K562 treated with DMSO at 1 percent for 12 hours (cell line): ENCODE results near the gene ZNF528. TPM values are rescaled to one million over a fixed set of nuclear protein-coding genes. Genes with fewer than 3 reads are reported as not detected.

Experiments used
- total RNA-seq: library from RNA; unstranded; fragments of 300-600 nt; gene quantifications from 2 replicates; pipeline ENCODE4 v1.2.3, GENCODE V29; 2022; ENCODE audit not compliant: insufficient read depth

ZNF528 gene
- 1.3 and 3.0 TPM in 2 replicates for total RNA-seq

DNA sequence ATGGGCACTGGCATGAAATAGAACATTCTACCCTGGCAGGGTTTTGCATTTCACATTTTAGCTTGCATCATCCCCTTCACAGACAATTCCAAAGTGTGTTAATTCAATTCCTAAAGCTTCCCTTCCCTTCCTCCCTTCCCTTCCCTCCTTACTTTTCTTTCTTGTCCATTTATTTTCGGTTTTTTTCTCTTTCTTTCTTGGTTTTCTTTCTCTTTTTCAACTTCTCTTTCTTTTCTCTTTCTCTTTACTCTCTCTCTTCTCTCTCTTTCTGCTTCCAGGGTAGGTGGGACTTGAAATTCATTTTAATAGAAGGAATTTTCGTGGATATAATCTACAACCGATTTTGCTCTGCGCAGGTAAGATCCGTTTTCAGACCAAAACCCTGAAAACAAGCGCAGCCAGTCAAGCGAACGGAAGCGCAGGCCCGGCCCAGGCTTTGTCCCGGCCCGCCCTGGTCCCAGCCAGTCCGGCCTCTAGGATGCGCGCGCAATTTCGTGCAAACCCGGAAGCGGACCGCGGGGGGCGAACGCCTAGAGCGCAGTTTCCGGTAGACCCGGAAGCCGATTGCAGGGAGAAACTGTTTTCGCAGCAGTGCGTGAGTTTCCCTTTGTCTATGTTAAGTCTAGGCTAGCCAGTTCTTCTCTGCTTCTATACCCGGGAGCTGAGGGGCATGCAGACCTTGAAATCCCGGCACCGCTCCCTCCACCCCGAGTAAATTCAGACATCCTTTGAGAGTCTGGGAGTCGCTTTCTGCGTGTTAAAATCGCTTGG is at the start of gene ZNF528:
ZNF528 (plus strand) TSS at position 540 of the 771 bp plus-strand sequence. CDS start 4,165 bp downstream, outside the sequence.

GRCh38 chr19:52369559-52370340 is 27.9 kb upstream of the ZNF528 start, which contains the start of gene ZNF880:
ZNF880 (plus strand) TSS chr19:52369923; CDS start chr19:52369966, 43 bp downstream.

GRCh38 chr19:52428937-52429336 is 31.3 kb downstream of the ZNF528 start, which contains the start of gene ZNF534:
ZNF534 (plus strand) TSS chr19:52429148; CDS start chr19:52431475, 2,327 bp downstream.

DNA sequence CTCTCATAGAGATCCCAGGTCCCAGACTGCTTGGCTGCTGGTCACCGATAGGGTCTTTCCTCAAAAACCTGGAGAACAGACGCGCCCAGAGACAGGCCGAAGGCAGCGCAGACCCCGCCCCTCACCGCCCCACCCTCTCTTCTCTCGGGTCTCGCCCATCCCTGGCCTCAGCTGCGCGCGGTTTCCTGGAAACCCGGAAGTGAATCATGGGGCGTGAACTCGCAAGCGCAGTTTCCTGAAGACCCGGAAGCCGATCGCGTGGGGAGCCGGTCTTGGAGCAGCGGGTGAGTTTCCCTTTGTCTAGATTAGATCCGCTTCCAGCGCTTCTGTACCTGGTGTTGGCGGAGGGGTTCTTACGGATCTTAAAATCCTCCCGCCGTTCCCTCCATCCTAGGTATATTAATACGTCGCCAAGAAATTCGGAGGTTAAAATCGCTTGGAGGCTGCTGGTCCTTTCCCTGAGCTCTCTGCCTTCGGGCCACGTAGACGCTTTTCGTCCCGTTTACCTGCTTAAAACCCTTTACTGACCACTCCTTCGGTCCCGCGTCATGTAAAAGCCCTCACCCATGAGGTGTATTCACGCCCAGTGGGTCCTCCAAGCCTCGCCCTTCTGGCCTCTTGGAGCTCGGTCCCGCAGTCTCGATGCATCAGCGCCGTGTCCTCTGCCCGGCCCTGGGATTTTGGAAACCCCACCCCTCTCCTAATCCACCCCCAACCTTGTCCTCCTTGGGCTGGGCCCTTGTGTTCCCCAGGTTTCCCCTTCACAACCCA is 55.9 kb downstream of the ZNF528 start, which contains the start of gene ZNF578:
ZNF578 (plus strand) TSS at position 230 of the 771 bp plus-strand sequence. CDS start 48,293 bp downstream, outside the sequence.

Other genes starting within 250 kb of the ZNF528 start
- 1.9 TPM in 1 of 2 replicates, not detected in the other for gene ZNF836, start 226.2 kb upstream of the ZNF528 start, total RNA-seq
- 131 and 138 TPM in 2 replicates for gene PPP2R1A, start 207.8 kb upstream of the ZNF528 start, total RNA-seq
- 2.6 and 6.9 TPM in 2 replicates for gene ZNF766, start 128.3 kb upstream of the ZNF528 start, total RNA-seq
- gene ZNF480, start 100.7 kb upstream of the ZNF528 start, total RNA-seq = 2.8 and 3.2 TPM in 2 replicates
- gene ZNF610, start 61.6 kb upstream of the ZNF528 start, total RNA-seq = not detected in 2 replicates
- gene ZNF880, start 27.9 kb upstream of the ZNF528 start, total RNA-seq = not detected in 2 replicates
- 0.85 and 1.5 TPM in 2 replicates for gene ZNF534, start 31.3 kb downstream of the ZNF528 start, total RNA-seq
- not detected in 2 replicates for gene ZNF578, start 55.7 kb downstream of the ZNF528 start, total RNA-seq
- gene ZNF808, start 129.8 kb downstream of the ZNF528 start, total RNA-seq = 0.85 and 4.0 TPM in 2 replicates
- gene ZNF701, start 172.4 kb downstream of the ZNF528 start, total RNA-seq = 5.2 and 9.6 TPM in 2 replicates
- gene ZNF83, start 240.5 kb downstream of the ZNF528 start, total RNA-seq = 8.8 and 47.6 TPM in 2 replicates